Panc1 (cell line): ENCODE data around the gene MFAP3.

Experiments
- POLR2AphosphoS5 ChIP-seq: IDR thresholded peaks from 2 replicates; pipeline ENCODE4 v1.6.1; 2012; ENCODE audit warnings: mild to moderate bottlenecking, low read depth, low read length, moderate library complexity
- REST ChIP-seq, 2 experiments: IDR thresholded peaks; 2 replicates each; pipeline ENCODE4 v1.6.1; 2011 to 2012; ENCODE audit warnings: low read depth in 2 of 2, control low read depth in 1 of 2, low read length in 1 of 2, mild to moderate bottlenecking in 1 of 2, moderate library complexity in 1 of 2; ENCODE audit not compliant: insufficient read depth in 1 of 2
- TCF7L2 ChIP-seq: IDR thresholded peaks from 2 replicates; pipeline ENCODE4 v1.6.1; 2011; ENCODE audit warnings: mild to moderate bottlenecking, low read depth, low read length, inconsistent platforms
- TF ChIP-seq, protein P1 (sequence below): fragments of 450-650 bp; IDR thresholded peaks from 2 replicates; pipeline ENCODE4 v1.5.1; 2017; ENCODE audit warnings: mild to moderate bottlenecking

- TF ChIP-seq, protein P1, sequence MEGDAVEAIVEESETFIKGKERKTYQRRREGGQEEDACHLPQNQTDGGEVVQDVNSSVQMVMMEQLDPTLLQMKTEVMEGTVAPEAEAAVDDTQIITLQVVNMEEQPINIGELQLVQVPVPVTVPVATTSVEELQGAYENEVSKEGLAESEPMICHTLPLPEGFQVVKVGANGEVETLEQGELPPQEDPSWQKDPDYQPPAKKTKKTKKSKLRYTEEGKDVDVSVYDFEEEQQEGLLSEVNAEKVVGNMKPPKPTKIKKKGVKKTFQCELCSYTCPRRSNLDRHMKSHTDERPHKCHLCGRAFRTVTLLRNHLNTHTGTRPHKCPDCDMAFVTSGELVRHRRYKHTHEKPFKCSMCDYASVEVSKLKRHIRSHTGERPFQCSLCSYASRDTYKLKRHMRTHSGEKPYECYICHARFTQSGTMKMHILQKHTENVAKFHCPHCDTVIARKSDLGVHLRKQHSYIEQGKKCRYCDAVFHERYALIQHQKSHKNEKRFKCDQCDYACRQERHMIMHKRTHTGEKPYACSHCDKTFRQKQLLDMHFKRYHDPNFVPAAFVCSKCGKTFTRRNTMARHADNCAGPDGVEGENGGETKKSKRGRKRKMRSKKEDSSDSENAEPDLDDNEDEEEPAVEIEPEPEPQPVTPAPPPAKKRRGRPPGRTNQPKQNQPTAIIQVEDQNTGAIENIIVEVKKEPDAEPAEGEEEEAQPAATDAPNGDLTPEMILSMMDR, result no peak
- TF ChIP-seq POLR2AphosphoS5 (no peak), REST (IDR thresholded peaks at IDR 0.05; ENCODE audit: insufficient read depth in 1 of 2, low read depth in 2 of 2, low read length in 1 of 2) (no peak), TCF7L2 (no peak)
Observed at GRCh38 chr5:154078272-154078671, 39.5 kb downstream of the MFAP3 start.
